HG03025 (cell line): ENCODE measurements around the gene SKAP1.
"Not testable (repeated sequence)": the region's sequence is repeated elsewhere in the genome, so short reads cannot be mapped to it uniquely, and the experiment has no call there.

Experiments
- ATAC-seq: cut with Tn5 transposase; IDR thresholded peaks from one replicate; pipeline ENCODE4 v1.9.1; 2021; ENCODE audit warnings: mild to moderate bottlenecking, moderate library complexity; ENCODE audit not compliant: unreplicated experiment, low FRiP score

Gene SKAP1

DNA sequence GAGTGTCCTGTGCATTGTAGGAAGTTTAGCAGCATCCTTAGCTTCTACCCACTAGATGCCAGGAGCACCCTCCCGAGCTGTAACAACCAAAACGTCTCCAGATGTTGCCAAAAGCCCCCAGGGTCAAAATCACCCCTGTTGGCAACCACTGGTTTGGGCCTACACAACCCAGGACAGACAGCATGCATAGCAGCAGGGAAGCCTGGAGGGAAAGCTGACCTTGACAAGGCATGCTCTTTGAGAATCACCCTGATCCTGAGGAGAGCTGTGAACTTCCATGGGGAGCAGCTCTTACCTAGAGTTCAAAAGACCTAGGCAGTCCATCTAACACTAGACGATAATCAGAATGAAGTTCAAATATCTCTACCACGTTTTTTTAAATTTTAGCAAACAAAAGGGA lies 9.2 kb downstream of the SKAP1 start:
- no peak for ATAC-seq

DNA sequence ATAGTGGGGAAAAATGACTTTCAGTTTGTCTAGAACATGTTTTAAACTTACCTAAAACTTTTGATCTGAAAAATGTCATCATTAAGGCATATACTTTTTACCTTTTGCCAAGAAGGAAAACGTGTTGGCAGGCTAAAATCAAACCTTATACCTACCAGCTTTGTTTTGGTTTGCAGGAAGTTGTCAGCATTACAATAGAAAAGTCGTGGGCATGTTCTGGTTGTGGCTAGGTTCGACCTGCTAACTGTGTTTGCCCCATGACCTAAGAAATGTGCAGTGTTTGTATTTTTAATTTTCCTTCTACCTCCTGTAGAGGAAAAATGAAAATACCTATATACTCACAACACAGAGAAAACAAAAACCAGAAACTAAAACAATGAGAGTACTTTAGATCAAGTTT lies 13.0 kb downstream of the SKAP1 start:
- ATAC-seq, result no peak

DNA sequence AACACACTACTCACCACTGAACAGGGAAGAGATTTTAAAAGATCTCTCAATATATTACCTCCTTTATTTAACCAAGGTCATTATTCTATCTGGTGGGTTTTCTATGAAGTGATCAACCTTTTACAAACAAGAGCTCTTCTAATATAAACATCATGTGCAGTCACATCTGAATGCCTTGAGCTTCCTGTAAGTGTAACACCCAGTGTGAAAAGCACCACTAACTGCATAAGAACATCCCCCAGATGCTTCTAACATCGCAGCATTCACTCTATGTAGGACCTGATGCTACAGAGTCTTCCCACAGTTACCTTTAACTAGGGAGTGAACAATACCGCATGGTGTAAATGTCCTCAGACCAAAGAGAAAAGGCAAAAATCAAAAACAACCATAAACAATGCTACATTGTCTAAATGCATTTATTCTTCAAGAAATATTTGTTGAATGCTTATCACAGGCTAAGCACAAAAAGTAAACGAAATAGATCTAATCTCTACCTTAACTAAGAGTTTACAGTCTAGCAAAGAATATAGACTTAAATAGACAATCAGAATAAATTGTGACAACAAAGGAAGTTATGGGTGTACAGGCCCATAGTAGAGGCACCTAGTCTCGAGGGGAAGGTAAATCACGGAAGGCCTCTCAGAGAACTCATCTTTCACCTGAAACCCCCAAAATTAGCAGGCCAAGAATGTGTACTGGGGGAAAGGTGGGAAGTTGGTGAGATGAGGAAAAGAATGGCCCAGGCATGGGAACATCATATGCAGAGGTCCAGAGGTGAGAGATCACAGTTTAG lies 16.2 kb downstream of the SKAP1 start:
- ATAC-seq, result no peak

DNA sequence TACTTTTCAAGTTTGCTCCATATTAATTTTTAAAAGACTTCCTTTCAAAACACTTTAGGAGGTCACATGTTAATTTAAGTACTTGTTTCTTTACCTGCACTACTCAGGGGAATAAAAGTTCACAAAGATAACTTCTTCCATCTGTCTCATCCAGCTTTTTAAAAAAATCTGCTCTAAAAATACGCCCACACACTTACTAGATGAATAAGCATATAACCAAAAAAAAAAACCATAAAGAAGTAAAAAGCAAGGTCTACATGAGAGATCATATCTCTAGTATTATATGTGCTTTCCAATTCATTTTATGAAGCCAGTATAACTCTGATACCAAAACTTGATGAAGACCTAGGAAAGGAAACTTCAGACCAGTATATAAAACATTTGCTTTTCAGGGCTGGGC lies 17.2 kb downstream of the SKAP1 start:
- ATAC-seq, result no peak

DNA sequence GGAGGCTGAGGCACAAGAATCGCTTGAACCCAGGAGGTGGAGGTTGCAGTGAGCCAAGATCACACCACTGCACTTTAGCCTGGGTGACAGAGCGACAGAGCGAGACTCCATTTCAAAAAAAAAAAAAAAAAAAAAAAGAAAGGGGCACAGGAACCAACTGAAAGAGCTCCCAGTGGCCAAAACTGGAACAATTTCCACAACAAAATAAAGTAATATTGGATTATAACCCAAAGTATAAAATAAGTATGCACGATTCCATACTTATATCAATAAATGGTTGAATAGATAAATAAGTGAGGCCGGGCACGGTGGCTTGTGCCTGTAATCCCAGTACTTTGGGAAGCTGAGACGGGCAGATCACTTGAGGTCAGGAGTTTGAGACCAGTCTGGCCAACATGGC lies 19.2 kb downstream of the SKAP1 start:
- ATAC-seq, result not testable (repeated sequence)

DNA sequence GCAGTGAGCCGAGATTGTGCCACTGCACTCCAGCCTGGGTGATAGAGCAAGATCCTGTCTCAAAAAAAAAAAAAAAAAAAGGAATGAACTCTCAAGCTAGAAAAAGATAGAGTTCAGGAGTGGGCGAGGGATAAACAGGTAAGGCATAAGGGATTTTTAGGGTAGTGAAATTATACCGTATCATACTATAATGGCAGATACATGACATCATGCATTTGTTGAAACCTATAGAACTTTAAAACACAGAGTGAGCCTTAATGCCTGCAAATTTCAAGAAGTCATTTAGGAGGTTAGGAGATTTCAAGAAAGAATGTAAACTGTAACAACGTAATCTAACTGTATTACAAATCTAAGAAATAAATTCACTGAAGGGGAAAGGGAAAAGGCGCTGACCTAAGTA lies 20.4 kb downstream of the SKAP1 start:
- no peak for ATAC-seq

DNA sequence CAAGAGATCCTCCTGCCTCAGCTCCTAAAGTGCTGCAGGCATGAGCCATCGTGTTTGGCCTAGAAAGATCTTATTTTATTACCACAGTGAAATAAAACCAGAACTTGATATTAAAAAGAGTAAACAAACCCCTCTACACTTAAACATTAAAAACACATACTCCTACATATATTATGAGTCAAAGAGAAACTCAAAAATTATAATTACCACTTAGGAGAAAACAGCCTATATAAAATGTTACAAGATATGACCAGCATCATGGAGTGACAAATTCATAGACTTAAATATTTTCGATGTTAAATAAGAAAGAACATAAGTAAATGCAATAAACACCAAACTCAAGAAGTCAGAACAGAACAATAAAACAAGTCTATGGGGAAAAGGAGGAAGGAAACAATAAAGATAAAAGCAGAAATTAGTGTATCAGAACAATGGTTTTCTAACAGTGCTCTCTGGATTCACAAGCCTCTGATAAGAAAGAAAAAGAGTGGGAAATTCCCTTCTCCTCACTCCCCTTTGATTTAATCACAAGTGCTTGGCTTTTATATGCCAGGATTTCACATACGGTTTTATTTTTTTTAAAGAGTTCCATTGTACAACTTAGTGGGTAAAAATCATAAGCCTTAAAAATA lies 23.0 kb downstream of the SKAP1 start:
- no peak for ATAC-seq

DNA sequence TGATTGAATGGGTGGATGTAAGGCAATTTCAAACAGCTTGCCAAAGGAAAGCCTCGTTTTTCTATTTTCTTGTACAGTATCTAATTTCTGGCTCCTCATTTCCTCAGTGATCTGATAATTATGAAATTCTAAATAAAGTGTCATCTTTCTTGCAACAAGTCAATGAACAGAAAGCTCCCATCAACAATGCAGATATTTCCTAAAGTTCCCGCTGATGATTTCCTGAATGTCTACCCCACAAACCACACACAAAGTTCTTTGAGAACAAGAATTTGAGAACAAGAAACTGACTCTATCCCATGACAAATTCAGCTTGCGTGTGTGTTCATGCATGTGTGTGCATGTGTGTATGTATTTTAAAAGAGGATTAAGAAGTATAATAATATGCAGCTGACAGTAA lies 35.2 kb downstream of the SKAP1 start:
- no peak for ATAC-seq

DNA sequence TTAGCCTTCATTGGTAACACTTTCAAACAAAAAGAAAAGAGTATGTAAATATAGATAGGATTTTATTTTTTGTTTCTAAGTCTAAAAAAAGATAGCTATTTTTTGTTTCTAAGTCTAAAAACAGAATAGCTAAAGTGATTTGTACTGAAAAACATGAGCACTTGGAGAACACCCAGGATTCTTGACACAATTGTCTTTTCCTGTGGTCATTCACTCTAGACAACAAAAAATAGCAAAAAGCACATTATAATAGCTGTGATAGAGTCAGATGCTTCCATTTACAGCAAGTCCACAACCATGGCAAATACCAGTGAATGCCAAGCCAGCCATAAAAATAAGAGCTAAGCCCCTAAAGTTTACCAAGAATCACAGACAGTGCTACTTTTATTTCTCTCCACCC lies 36.7 kb downstream of the SKAP1 start:
- ATAC-seq, result no peak

DNA sequence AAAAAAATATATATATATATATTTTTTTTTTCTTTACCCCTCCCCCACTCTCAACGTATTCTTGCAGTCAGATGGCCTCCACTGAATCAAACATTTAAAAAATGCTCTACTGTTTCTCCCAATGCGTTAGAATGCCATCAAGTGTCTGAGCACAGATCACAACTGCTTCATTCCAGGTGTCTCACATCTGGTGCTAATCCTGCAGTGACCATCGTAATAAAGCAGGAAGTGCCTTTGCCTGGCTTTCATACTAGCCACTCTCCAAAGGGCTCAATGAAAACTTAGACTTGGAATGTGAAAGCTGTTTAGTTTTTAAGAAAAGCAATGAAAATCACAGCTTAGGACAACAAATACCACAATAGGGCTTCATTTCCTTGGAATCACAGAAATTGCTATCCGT lies 37.2 kb downstream of the SKAP1 start:
- no peak for ATAC-seq

DNA sequence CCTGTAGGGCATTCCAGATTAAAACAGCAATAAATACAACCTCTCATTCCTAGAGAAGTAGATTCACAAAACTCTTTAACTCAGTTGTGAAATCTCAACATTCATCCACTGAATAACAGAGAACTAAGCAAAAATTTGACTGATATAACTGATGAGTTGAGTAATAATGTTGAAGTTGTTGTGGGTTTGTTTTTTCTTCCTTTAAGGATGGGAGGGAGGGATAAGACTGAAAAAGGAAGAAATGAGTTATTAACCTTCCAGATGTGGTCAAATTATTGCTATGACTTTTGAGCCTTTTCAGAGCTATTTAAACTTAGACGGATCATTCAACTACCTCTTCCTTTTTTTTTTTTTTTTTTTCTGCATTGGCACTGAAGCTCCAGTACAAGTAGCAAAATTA lies 38.6 kb downstream of the SKAP1 start:
- no peak for ATAC-seq

DNA sequence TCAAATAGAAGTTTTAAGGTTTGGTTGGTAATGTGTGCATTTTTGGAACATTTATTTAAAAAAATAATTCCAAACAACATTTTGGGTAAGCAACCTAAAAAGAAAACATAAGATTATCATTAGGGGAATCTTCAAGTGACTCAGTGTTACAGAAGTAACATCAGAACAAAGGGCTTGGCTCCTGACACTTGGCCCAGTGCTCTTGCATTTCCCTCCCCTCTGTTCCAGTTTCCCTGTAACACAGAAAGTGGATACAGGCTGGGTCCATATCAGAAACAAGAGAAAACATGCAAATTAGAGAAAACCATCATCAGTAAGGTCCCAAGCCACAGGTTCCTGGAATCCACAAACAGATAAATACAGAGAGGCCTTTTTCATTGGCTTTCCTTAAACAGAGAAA lies 40.1 kb downstream of the SKAP1 start:
- ATAC-seq, result no peak

DNA sequence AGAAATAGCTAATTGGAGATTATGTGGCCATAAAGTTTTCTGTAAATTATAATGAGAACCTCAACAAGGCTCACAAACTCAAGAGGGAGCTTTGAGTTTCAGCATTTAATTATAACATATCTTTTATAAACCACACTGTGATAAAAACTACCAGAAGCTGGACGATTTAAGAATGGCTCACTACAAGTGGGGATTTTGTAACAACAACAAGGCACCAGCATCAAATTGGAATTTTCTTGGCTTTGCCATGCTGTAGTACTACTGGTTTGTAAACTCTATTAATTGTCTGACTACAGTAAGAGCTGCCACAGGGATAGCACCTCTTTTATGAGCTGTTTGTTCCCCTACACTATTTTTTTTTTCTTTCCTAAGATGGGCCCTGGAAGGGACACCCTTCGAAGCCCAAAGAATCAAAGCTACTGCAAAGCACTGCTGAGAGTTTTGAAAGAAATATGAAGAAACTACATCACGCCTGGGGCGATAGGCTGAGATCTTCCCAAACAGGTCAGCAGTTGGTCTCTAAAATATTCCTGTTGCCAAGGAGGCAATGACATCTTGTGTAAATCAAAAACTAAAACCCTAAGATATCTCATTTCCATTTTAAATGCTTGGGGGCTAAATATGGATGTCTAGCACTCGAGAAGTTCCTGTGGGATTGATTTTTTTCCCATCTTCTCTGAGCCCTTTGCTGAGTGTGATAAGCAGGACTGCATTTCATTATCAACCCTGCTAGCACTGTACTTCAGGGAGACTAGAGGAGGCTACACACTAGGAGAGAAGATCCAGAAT lies 40.9 kb downstream of the SKAP1 start:
- ATAC-seq, result no peak

DNA sequence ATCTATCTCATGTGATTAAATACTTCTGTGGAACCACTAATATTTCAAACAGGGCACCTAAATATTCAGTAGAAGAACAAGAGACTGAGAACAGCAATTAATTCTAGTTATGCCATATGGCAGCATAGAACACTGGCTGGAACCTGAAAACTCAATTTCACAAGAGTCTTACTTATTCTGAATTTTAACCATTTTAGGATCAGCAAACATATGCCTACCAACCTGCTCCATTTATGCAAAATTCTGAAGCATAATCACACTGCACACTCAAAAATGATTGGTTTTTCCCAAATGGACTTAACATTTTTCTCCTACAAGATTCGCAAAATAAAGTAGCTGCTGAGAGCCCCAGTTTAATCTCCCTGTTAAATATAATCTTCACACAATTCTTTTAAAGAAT lies 43.2 kb downstream of the SKAP1 start:
- no peak for ATAC-seq

DNA sequence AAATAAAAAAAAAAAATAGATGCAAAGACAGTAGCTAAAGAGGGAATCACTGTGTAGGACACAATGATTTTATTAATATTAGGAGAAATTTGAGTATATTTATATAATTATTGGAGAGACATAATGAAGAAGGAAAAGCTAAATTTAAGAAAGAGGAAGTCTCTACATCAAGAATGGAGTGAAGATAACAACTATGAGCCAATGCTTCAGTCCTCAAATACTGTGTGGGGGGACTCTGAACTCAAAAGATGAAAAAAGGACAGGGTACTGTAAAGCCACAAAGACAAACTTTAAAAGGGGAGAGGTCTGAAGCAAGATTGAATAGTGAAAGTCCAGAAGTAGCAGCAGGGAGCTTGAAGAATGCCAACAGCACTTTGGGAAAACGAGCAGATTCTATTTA lies 44.7 kb downstream of the SKAP1 start:
- ATAC-seq, result no peak

DNA sequence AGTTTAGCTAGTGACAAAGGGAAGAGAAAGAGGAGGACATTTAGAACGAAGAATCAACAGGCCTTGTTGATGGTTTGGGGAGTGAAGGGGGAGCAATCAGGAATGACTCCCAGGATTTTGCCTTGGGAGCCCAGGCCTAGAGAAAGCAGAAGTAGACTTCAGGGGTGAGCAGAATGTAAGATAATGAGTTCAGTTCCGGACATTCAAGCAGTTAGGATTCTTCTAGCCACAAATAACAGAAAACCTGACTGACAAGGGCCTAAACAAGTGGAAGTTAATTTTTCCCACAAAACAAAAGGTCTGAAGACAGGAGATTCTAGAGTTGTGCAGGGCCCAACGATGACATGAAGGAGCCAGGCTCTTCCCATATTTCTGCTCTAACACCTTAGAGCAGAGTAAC lies 45.9 kb downstream of the SKAP1 start:
- ATAC-seq, result no peak

DNA sequence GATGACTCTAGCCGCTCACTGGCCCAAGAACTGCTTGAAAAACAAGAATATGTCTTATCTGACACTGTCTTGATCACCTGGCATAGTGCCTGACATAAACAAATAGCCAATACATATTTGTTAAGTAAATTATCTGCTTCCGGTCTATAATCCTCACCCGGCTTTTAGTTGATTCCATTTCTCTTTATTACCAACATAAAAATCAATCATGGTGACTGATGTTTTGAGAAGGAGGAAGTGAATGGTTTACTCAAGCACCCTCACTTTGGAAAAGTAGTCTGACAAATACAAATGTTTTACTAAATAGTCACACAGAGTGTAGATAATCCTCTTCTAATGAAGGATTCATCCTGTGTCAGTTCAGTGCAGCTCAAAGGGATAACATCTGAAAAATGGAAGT lies 47.0 kb downstream of the SKAP1 start:
- no peak for ATAC-seq

DNA sequence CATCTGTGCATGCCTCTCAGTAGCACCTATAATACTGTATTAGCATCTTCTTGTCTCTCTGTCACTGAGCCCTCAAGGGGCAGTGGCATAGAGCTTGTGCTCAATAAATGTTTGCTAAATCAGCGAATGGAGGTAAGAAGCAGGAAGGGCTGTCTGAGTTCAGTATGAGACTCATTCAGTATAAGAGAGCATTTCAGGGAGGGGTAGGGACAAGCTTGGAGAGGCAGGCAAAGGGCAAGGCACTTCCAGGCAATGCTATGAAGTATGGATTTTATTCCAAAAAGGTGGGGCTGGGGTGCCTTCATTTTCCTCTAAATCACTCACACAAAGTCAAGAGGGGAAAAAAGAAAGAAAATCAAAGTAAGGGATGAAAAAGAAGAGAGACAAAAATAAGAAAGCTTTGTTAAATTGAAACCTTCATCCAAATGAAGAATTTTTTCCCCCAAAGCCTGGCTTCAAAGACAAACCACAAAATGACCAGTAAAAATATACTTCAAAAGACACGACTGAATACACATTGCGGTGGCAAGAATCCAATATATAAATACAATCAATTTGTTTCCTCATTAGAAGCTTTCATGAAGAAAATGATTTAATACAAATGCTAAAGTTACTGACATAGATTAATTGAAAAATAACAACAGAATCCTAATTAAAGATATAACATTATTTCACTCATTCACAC lies 51.2 kb downstream of the SKAP1 start:
- no peak for ATAC-seq

DNA sequence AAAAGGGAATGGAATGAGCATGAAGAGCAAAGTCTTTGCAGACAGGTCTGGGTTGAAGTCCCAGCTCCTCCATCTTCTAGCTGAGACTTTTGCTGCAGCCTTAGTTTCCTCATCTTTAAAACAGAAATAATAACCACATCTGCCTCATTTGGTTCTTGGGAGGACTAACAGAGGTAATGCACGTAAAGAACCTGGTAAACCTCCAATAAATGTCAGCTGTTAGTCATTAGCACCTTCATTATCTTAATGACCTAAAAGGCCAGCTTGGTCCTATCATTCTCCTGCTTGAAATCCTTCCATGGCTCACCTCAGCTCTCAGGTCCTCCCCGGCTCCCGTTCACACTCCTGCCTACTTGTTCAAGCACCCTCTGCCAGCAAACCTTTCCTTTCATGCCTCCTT lies 51.8 kb downstream of the SKAP1 start:
- ATAC-seq, result no peak

DNA sequence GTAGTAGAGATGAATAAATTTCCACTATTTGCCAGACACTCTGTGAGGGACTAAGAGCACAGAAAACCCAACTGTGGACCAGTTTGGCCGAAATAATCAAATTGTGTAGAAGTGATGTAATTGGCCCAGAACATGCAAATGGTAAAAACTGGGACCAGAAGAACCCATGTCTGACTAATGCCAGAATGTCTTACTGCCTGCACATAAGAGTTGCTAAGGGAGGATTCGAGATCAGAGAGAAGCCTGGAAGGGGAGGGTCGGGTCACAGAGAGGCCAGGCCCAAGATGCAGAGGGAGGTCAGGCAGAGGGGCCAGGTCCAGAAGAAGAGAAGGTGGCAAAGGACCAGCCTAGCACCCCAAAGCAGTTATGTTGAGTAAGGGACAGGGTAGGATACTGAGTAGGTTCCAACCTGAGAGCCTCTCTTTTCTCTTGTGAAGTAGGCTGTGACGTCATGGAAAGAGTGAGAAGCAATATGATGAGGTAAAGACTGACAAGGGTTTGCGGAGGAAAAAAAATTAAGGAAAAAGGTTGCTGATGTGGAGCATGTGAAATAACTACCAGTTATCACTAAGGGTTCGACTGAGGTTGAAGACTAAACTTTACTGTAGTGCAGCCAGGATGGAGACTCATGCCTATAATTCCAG lies 53.2 kb downstream of the SKAP1 start:
- no peak for ATAC-seq

DNA sequence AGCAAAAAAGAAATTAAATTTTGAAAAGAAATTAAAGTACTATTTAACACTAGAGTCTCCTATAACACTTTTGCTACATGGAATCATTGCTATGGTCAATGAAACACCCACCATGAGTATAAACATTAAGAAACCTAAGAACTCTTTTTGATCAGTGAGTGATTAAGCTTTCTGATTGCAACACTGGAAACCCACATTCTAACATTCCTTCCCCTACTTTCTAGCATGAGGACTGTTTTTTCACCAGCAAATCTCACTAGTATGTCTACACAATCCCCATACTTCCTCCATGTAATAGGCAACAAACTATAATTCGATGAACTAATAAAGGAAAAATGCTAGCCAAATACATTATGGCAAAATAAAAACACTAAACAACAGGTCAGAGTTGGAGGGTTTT lies 54.7 kb downstream of the SKAP1 start:
- ATAC-seq, result no peak
